Esophagus squamous epithelium (tissue), 5 donors: ENCODE results near the gene CELA2B. TPM values are rescaled to one million over a fixed set of nuclear protein-coding genes. Genes with fewer than 3 reads are reported as not detected.

Experiments used
- DNase-seq: peaks from one replicate; lab custom pipeline; 2025; lab: John Stamatoyannopoulos, UW
- H3K27ac ChIP-seq, 4 donors: fragments of 200-600 bp; sonication (generic); one replicate each; pipeline ENCODE4 v1.5.1; 2016 to 2019; ENCODE audit warnings: mild to moderate bottlenecking in 1 of 4
- H3K27me3 ChIP-seq, 4 donors: fragments of 200-600 bp; sonication (generic); 1 replicate in 3 of 4; 2 replicates in 1 of 4; pipeline versions ENCODE4 v1.5.1 to v1.6.0; 2017 to 2021; ENCODE audit warnings: antibody characterized with exemption in 1 of 4
- H3K36me3 ChIP-seq, 3 donors: fragments of 200-600 bp; sonication (generic); one replicate each; pipeline ENCODE4 v1.5.1; 2016 to 2019
- H3K4me1 ChIP-seq, 3 donors: fragments of 200-600 bp; sonication (generic); one replicate each; pipeline ENCODE4 v1.5.1; 2017 to 2019
- H3K4me3 ChIP-seq, 4 donors: fragments of 200-600 bp; sonication (generic); 1 replicate in 3 of 4; 2 replicates in 1 of 4; pipeline ENCODE4 v1.5.1; 2016 to 2019; ENCODE audit warnings: mild to moderate bottlenecking in 2 of 4, moderate library complexity in 1 of 4
- H3K9me3 ChIP-seq, 3 donors: fragments of 200-600 bp; sonication (generic); one replicate each; pipeline ENCODE4 v1.5.1; 2016 to 2019
- CTCF ChIP-seq, 6 experiments: fragments of 450-650 bp in 4 of 6; fragments of 200-600 bp in 2 of 6; sonication (generic) in 2 of 6; IDR thresholded peaks; one replicate each; pipeline ENCODE4 v1.5.1; 2016 to 2019; ENCODE audit warnings: antibody characterized with exemption in 6 of 6, mild to moderate bottlenecking in 4 of 6, moderate library complexity in 4 of 6
- POLR2A ChIP-seq, 4 donors: fragments of 450-650 bp; IDR thresholded peaks; one replicate each; pipeline ENCODE4 v1.6.1; 2017; ENCODE audit warnings: antibody characterized with exemption in 4 of 4, mild to moderate bottlenecking in 4 of 4, moderate library complexity in 3 of 4
- WGBS, 2 donors: methylation state at CpG; one replicate each; pipeline ENCODE4 v1.1.5; 2018; 5-methylcytosine and 5-hydroxymethylcytosine counted together
- intact Hi-C: fragments of 100-400 bp; cut with DNase I; formaldehyde crosslinking; loops from one replicate; pipeline ENCODE4 v1.15.0; 2022
- total RNA-seq, 4 donors: library from RNA; depleted of rRNA; stranded (reverse); fragments of >200 nt; gene quantifications; one replicate each; pipeline ENCODE4 v1.1.0, GENCODE V29; 2016
- donor health status: DM: yes; HTN: yes; CAD: no.

The CELA2B gene
- total RNA-seq, 4 donors from 2014 or later: not detected

DNA sequence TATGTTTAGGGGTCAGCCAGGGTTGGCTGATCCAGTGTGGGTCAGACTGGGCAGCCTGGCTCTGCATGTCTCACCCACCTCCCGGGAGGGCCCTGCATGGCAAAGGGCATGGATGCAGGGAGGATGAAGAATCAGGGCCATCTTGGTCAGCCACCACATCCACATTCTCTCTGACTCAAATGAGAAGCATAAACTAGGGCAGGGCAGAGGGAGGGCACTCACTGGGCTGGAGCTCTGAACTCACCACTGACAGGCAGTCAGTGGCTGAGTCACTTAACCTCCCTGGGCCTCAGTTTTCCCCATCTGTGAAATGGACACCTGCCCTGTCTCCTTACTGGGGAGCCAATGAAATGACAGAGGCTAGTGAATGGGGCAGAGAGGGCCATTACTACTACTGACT lies 23.7 kb upstream of the CELA2B start:
- intact Hi-C loops: no loop called here
- H3K4me3 ChIP-seq: no peak overlapping the region
- H3K4me1 ChIP-seq: no peaks in the 10 kb centered on the region
- TF ChIP-seq CTCF (IDR thresholded peaks at IDR 0.05): no peak
- no peak for TF ChIP-seq POLR2A (IDR thresholded peaks at IDR 0.05)
- no peak overlapping the region for H3K27ac ChIP-seq
- DNase-seq: no peak
- WGBS, 2 donors: 80% methylated on average over 1 of the region's 1 CpG; no CpG with 5 or more reads in 1 of the 2 donors
- H3K36me3 ChIP-seq: no peaks in the 10 kb centered on the region
- H3K9me3 ChIP-seq: no peaks in the 10 kb centered on the region
- peaks cover 0 to 8% (median 0%) of the 10 kb centered on the region in 4 donors for H3K27me3 ChIP-seq

DNA sequence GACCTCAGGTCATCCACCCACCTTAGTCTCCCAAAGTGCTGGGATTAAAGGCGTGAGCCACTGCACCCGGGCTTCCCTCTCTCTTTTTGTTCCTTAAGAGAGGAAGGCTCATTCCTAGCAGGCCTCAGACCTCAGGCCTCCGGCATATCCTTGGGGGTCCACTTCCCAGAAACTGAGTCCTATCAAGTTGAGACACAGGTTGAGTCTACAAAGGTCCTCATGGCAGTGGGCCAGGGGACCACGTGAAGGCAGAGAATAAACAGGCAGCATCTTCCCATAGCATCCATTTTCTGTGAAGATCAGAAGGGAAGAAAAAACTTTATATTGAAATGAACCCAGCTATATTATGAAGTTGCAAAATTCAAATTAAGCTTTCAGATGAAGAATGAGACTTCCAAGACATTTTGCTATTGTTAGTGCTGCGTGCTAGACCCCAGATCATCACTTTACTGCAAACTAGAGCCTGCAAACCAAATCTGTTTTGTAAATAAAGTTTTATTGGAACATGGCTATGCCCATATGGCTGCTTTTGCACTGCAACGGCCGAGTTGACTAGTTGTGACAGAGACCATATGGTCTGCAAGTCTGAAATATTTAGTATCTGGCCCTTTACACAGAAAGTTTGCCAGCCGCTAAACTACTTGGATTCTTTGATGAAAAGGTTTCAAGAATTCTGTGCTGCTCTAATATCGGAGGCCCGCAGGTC lies 22.9 kb upstream of the CELA2B start:
- no peak overlapping the region for H3K27ac ChIP-seq
- H3K4me3 ChIP-seq: no peak overlapping the region
- no peaks in the 10 kb centered on the region for H3K4me1 ChIP-seq
- TF ChIP-seq CTCF (IDR thresholded peaks at IDR 0.05) (no peak), POLR2A (IDR thresholded peaks at IDR 0.05) (no peak)
- 79 to 84% methylated on average over 9 of the region's 10 CpGs for WGBS, 2 donors
- no peaks in the 10 kb centered on the region for H3K36me3 ChIP-seq
- no peak for DNase-seq
- H3K9me3 ChIP-seq: no peaks in the 10 kb centered on the region
- H3K27me3 ChIP-seq: peaks cover 0 to 7% (median 0%) of the 10 kb centered on the region in 4 donors
- intact Hi-C loops: no loop called here

GRCh38 chr1:15453734-15454133 lies 22.2 kb upstream of the CELA2B start:
- no peak overlapping the region for H3K4me3 ChIP-seq
- TF ChIP-seq POLR2A (IDR thresholded peaks at IDR 0.05): no peak
- TF ChIP-seq CTCF (IDR thresholded peaks at IDR 0.05): no peak
- no peak for DNase-seq
- no peak overlapping the region for H3K27ac ChIP-seq
- no peaks in the 10 kb centered on the region for H3K36me3 ChIP-seq
- 41 to 75% methylated on average over 3 to 8 of the region's 11 CpGs for WGBS, 2 donors
- peaks cover 0 to 7% (median 0%) of the 10 kb centered on the region in 4 donors for H3K27me3 ChIP-seq
- no peaks in the 10 kb centered on the region for H3K9me3 ChIP-seq
- H3K4me1 ChIP-seq: no peaks in the 10 kb centered on the region
- intact Hi-C loops: no loop called here

GRCh38 chr1:15454256-15454655 lies 21.6 kb upstream of the CELA2B start:
- Histone ChIP-seq H3K36me3 (no peaks in the 10 kb centered on the region), H3K4me1 (no peaks in the 10 kb centered on the region), H3K4me3 (no peak overlapping the region), H3K27me3 (peaks cover 0 to 7% (median 0%) of the 10 kb centered on the region in 4 donors), H3K27ac (no peak overlapping the region), H3K9me3 (no peaks in the 10 kb centered on the region)
- DNase-seq: no peak
- no peak for TF ChIP-seq POLR2A (IDR thresholded peaks at IDR 0.05)
- no peak for TF ChIP-seq CTCF (IDR thresholded peaks at IDR 0.05)
- intact Hi-C loops: no loop called here
- 59 to 66% methylated on average over 3 of the region's 3 CpGs for WGBS, 2 donors

DNA sequence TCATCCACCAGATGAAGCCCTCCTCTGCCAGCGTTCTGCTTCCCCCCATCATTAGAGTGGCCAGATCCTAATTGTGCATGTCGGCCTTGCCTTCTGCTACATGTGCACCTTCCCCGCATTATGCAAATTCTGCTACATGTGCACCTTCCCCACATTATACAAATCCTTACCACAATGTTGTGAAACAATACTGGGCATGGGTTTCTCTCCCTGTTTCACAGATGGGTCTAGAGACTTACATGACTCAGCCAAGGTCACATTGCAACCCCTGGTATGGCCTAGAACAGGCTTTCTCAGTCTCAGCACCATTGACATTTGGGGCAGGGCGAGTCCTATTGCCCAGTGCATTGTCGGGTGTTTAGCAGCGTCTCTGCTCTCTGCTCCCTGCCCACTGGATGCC lies 20.4 kb upstream of the CELA2B start:
- Histone ChIP-seq H3K9me3 (no peaks in the 10 kb centered on the region), H3K27me3 (peaks cover 0 to 7% (median 0%) of the 10 kb centered on the region in 4 donors), H3K4me1 (peaks cover 0 to 12% (median 8%) of the 10 kb centered on the region in 3 donors), H3K36me3 (no peaks in the 10 kb centered on the region), H3K27ac (no peak overlapping the region), H3K4me3 (no peak overlapping the region)
- TF ChIP-seq CTCF (IDR thresholded peaks at IDR 0.05) (no peak), POLR2A (IDR thresholded peaks at IDR 0.05) (no peak)
- no peak for DNase-seq
- intact Hi-C loops: no loop called here
- WGBS, 2 donors: 69 to 85% methylated on average over 3 to 4 of the region's 6 CpGs
